K562 (cell line): ENCODE data around the gene ATXN3. TPM values are rescaled to one million over a fixed set of nuclear protein-coding genes. Genes with fewer than 3 reads are reported as not detected.
A peak's percentile ranks its signal among the peaks of the same experiment; 100 is the strongest.

Source experiments
- BRD9 ChIP-seq: fragments of 450-650 bp; IDR thresholded peaks from 2 replicates; pipeline ENCODE4 v1.6.1; 2018; ENCODE audit warnings: low read depth; ENCODE audit not compliant: partially characterized antibody
- CBX1 ChIP-seq: sonication (generic); IDR thresholded peaks from 2 replicates; pipeline ENCODE4 v1.6.1; 2016; ENCODE audit warnings: antibody characterized with exemption, low read depth, mild to moderate bottlenecking
- DNMT1 ChIP-seq: fragments of 450-650 bp; IDR thresholded peaks from 2 replicates; pipeline ENCODE4 v1.6.1; 2016; ENCODE audit warnings: antibody characterized with exemption, mild to moderate bottlenecking
- HDAC8 ChIP-seq: fragments of 450-650 bp; IDR thresholded peaks from 2 replicates; pipeline ENCODE4 v1.6.1; 2016; ENCODE audit warnings: mild to moderate bottlenecking, missing genetic modification characterization, moderate library complexity, missing compliant biosample characterization
- HMGN3 ChIP-seq: IDR thresholded peaks from 2 replicates; pipeline ENCODE4 v1.6.1; 2011; ENCODE audit warnings: borderline replicate concordance, low read depth, mild to moderate bottlenecking, mixed read lengths, low read length; ENCODE audit not compliant: insufficient read length; ENCODE audit errors: extremely low read depth
- HNRNPLL ChIP-seq: fragments of 200-400 bp; formaldehyde crosslinking; IDR thresholded peaks from 2 replicates; pipeline ENCODE4 v1.6.1; 2017; ENCODE audit warnings: low read length, low read depth, mild to moderate bottlenecking; ENCODE audit not compliant: poor library complexity, severe bottlenecking
- MAZ ChIP-seq, 2 experiments: fragments of 450-650 bp in 1 of 2; sonication (generic) in 1 of 2; formaldehyde crosslinking; IDR thresholded peaks in 1 of 2; conservative IDR thresholded peaks in 1 of 2; 2 replicates each; pipeline versions ENCODE4 v1.4.0 to v1.5.0; 2020; ENCODE audit warnings: mild to moderate bottlenecking in 1 of 2, missing genetic modification reagents in 1 of 2
- PCBP2 ChIP-seq: fragments of 200-400 bp; formaldehyde crosslinking; IDR thresholded peaks from 2 replicates; pipeline ENCODE4 v1.6.1; 2018; ENCODE audit warnings: low read length, low read depth, mild to moderate bottlenecking, moderate library complexity; ENCODE audit not compliant: poor library complexity, severe bottlenecking
- PML ChIP-seq: IDR thresholded peaks from 2 replicates; pipeline ENCODE4 v1.6.1; 2012; ENCODE audit warnings: low read length, inconsistent platforms
- RBBP5 ChIP-seq: fragments of 200-600 bp; sonication (generic); IDR thresholded peaks from 2 replicates; pipeline ENCODE4 v1.6.1; 2012; ENCODE audit warnings: borderline replicate concordance, mild to moderate bottlenecking, low read length, control low read depth, inconsistent platforms; ENCODE audit not compliant: insufficient read depth, poor library complexity, severe bottlenecking
- RHOXF2B ChIP-seq: fragments of 250-450 bp; sonication (Bioruptor Pico); conservative IDR thresholded peaks from 2 replicates; pipeline ENCODE4 v1.5.1; 2021
- SAP30 ChIP-seq: fragments of 200-600 bp; sonication (generic); IDR thresholded peaks from 2 replicates; pipeline ENCODE4 v1.6.1; 2012; ENCODE audit warnings: borderline replicate concordance, low read depth, mild to moderate bottlenecking, moderate library complexity, low read length, control low read depth, inconsistent platforms; ENCODE audit not compliant: insufficient read depth, poor library complexity, severe bottlenecking
- SMAD1 ChIP-seq: fragments of 150-350 bp; IDR thresholded peaks from 2 replicates; pipeline ENCODE4 v1.6.1; 2014; ENCODE audit warnings: low read length, low read depth; ENCODE audit not compliant: partially characterized antibody
- SMARCA4 ChIP-seq: fragments of 450-650 bp; IDR thresholded peaks from 2 replicates; pipeline ENCODE4 v1.6.1; 2016
- SNIP1 ChIP-seq: fragments of 450-650 bp; IDR thresholded peaks from 2 replicates; pipeline ENCODE4 v1.7.1; 2017; ENCODE audit warnings: low read depth, mild to moderate bottlenecking
- SP1 ChIP-seq: sonication (generic); formaldehyde crosslinking; IDR thresholded peaks from 2 replicates; pipeline ENCODE4 v1.8.1; 2022; ENCODE audit warnings: mild to moderate bottlenecking, missing genetic modification reagents
- ZNF384 ChIP-seq: IDR thresholded peaks from 2 replicates; pipeline ENCODE4 v1.6.1; 2012; ENCODE audit warnings: low read depth, low read length, improper control_type of control experiment
- ZNF76 ChIP-seq: fragments of 250-450 bp; sonication (Bioruptor Pico); IDR thresholded peaks from 2 replicates; pipeline ENCODE4 v1.4.0; 2020; ENCODE audit warnings: mild to moderate bottlenecking, moderate library complexity, borderline replicate concordance
- polyA plus RNA-seq, 8 experiments: library from polyadenylated mRNA; depleted of rRNA in 4 of 8; stranded (reverse) in 5 of 8; unstranded in 3 of 8; fragments of >200 nt; fragmentation: Nextera tagmentation in 2 of 8; fragmentation: Illumina TruSeq in 1 of 8; extraction: Ambion mirVana in 2 of 8; extraction: Trizol in 1 of 8; gene quantifications; 2 replicates each; pipeline versions ENCODE4 v1.2.1 to v1.2.3, GENCODE V29; 2011 to 2014; ENCODE audit warnings: inconsistent platforms in 1 of 8, missing spikeins in 1 of 8
- total RNA-seq, 7 experiments: library from RNA; depleted of rRNA in 6 of 7; stranded (reverse); fragments of >200 nt in 6 of 7; fragmentation: Illumina TruSeq in 2 of 7; extraction: Trizol in 2 of 7; gene quantifications; 2 replicates each; pipeline versions ENCODE4 v1.2.1 to v1.2.3, GENCODE V29; 2011 to 2021; ENCODE audit warnings: low replicate concordance in 1 of 7
- TF ChIP-seq, protein P1 (sequence below): fragments of 250-450 bp; sonication (Bioruptor Pico); IDR thresholded peaks from 2 replicates; pipeline ENCODE4 v1.5.0; 2021; ENCODE audit warnings: mild to moderate bottlenecking, borderline replicate concordance
- TF ChIP-seq, protein P2 (sequence below): sonication (generic); formaldehyde crosslinking; IDR thresholded peaks from 2 replicates; pipeline ENCODE4 v1.5.0; 2020; ENCODE audit warnings: missing genetic modification reagents
- TF ChIP-seq, protein P3 (sequence below): sonication (generic); formaldehyde crosslinking; IDR thresholded peaks from 2 replicates; pipeline ENCODE4 v1.9.0; 2022; ENCODE audit warnings: mild to moderate bottlenecking, missing genetic modification reagents

ATXN3 gene
- total and polyA plus RNA-seq, 9 of the 15 experiments (the other 6 are each of a cell fraction or from before 2014, with no cell fraction given) = 11.3 to 25.0 (median 14.6) TPM

DNA sequence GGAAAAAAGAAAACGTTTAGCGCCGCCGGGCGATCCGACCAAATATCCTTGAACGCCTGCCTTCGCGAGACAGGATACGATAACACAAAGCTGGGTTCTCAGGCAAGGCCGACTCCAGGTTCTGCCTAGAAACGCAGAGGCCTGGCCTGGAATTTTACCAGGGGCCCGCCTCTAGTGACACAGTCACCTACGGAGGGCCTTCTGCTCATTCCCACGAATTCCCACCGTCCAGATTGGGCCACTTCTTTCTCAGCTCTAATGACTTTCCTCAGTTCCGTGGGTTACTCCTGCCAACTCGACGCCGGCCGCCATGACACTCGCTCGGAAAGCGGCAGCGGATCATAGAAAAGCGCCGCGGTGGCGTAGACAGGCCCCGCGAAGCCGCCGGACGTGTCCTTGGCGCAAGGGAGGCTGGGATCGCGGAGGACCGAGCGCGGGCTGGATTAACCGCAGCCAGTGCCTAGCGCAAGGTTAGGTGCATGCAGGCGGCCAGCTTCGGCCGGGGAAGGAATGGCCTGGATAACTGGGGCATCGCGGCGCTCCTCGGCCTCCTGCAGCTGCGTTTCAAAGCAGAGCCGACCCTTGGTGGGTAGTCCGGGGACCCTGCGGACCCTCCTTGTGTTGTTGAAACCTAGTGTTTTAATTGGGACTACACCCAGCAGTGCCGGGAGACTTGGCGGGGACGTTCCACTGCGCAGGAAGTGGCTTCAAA lies 66.5 kb downstream of the ATXN3 start, which contains the start of gene TRIP11 (continued):
- TF ChIP-seq, protein P1, sequence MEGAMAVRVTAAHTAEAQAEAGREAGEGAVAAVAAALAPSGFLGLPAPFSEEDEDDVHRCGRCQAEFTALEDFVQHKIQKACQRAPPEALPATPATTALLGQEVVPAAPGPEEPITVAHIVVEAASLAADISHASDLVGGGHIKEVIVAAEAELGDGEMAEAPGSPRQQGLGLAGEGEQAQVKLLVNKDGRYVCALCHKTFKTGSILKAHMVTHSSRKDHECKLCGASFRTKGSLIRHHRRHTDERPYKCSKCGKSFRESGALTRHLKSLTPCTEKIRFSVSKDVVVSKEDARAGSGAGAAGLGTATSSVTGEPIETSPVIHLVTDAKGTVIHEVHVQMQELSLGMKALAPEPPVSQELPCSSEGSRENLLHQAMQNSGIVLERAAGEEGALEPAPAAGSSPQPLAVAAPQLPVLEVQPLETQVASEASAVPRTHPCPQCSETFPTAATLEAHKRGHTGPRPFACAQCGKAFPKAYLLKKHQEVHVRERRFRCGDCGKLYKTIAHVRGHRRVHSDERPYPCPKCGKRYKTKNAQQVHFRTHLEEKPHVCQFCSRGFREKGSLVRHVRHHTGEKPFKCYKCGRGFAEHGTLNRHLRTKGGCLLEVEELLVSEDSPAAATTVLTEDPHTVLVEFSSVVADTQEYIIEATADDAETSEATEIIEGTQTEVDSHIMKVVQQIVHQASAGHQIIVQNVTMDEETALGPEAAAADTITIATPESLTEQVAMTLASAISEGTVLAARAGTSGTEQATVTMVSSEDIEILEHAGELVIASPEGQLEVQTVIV (CRISPR knock-in tag) = no peak
- TF ChIP-seq ZNF384 (0 out of 2 replicates have a peak, but pooled peaks have one; percentile 19), SNIP1 (peak; percentile 76; the same call in 1 of the 2 replicates), CBX1 (peak; percentile 33; the same call in 1 of the 2 replicates), RBBP5 (peak; percentile 77), HDAC8 (tag) (no peak), DNMT1 (no peak), ZNF76 (peak; percentile 82; the same call in 1 of the 2 replicates), HMGN3 (peak; percentile 58), PML (peak; percentile 77), SMARCA4 (no peak), BRD9 (peak; percentile 33), HNRNPLL (peak; percentile 69), PCBP2 (no peak), SMAD1 (peak; percentile 58), SP1 (peak; percentile 75), SAP30 (peak; percentile 54), MAZ (CRISPR knock-in tag; conservative IDR thresholded peaks at IDR 0.05 in 1 of 2, IDR thresholded peaks at IDR 0.05 in 1 of 2) (peak in 1 of 2 experiments; percentile 50; a peak in 2 of 4 replicates), RHOXF2B (CRISPR knock-in tag) (no peak)
- TF ChIP-seq, protein P2, sequence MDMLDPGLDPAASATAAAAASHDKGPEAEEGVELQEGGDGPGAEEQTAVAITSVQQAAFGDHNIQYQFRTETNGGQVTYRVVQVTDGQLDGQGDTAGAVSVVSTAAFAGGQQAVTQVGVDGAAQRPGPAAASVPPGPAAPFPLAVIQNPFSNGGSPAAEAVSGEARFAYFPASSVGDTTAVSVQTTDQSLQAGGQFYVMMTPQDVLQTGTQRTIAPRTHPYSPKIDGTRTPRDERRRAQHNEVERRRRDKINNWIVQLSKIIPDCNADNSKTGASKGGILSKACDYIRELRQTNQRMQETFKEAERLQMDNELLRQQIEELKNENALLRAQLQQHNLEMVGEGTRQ (CRISPR knock-in tag) = 0 out of 2 replicates have a peak, but pooled peaks have one; percentile 1
- TF ChIP-seq, protein P3, sequence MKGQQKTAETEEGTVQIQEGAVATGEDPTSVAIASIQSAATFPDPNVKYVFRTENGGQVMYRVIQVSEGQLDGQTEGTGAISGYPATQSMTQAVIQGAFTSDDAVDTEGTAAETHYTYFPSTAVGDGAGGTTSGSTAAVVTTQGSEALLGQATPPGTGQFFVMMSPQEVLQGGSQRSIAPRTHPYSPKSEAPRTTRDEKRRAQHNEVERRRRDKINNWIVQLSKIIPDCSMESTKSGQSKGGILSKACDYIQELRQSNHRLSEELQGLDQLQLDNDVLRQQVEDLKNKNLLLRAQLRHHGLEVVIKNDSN (CRISPR knock-in tag) = no peak
